ENCODE measurements around the gene MAB21L2. TPM values are rescaled to one million over a fixed set of nuclear protein-coding genes. Genes with fewer than 3 reads are reported as not detected.
A peak's percentile ranks its signal among the peaks of the same experiment; 100 is the strongest.
"Not testable (repeated sequence)": the region's sequence is repeated elsewhere in the genome, so short reads cannot be mapped to it uniquely, and the experiment has no call there.

MAB21L2 gene
- total RNA-seq, 1 donor from 2014 or later: 38.3 TPM

DNA sequence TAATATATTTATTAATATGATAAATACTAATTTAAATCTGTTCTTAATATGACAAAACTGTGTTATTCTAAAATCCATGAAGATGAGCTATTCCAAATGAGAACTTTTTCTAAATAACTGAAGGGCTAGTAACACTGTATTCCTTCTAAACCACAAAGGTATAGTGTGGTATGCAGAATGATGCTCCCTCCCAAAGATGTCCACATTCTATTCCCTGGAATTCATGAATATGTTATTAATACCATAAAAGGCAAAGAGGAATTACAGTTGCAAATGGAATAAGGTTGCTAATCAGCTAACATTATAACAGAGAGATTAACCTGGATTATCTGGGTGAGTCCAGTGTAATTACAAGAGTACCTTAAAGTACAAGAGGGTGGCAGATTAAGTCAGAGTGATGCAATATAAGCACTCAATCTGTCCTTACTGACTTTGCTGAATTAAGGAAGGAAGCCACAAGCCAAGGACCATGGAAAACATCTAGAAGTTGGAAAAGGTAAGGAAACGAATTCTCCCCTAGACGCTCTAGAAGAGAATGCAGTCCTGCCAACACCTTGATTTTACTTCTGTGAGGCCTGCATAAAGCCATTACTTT lies 20.7 kb upstream of the MAB21L2 start:
- Histone ChIP-seq H4K20me1 (ENCODE audit: low read depth) (no peaks in the 10 kb centered on the region), H3K9me3 (ENCODE audit: low read depth) (peaks cover 5% of the 10 kb centered on the region), H3K4me2 (no peak overlapping the region), H3K9ac (no peak overlapping the region), H3K4me3 (no peak overlapping the region), H3K4me1 (peaks cover 9% of the 10 kb centered on the region), H2AFZ (replicated peaks) (no peak overlapping the region), H3F3A (ENCODE audit: low read depth) (peaks cover 12% of the 10 kb centered on the region), H3K27ac (peak overlapping the region; percentile 29), H3K36me3 (peaks cover 4% of the 10 kb centered on the region), H3K79me2 (ENCODE audit: low read depth) (no peaks in the 10 kb centered on the region), H3K27me3 (no peaks in the 10 kb centered on the region)
- Mint-ChIP-seq H3K36me3 (peaks cover 6% of the 10 kb centered on the region), H3K4me1 (no peaks in the 10 kb centered on the region), H3K9me3 (peaks cover 18% of the 10 kb centered on the region), H3K27ac (no peak overlapping the region), H3K27me3 (ENCODE audit: insufficient read depth, low read depth) (no peaks in the 10 kb centered on the region), H3K4me3 (no peak overlapping the region)
- TF ChIP-seq, protein P1, sequence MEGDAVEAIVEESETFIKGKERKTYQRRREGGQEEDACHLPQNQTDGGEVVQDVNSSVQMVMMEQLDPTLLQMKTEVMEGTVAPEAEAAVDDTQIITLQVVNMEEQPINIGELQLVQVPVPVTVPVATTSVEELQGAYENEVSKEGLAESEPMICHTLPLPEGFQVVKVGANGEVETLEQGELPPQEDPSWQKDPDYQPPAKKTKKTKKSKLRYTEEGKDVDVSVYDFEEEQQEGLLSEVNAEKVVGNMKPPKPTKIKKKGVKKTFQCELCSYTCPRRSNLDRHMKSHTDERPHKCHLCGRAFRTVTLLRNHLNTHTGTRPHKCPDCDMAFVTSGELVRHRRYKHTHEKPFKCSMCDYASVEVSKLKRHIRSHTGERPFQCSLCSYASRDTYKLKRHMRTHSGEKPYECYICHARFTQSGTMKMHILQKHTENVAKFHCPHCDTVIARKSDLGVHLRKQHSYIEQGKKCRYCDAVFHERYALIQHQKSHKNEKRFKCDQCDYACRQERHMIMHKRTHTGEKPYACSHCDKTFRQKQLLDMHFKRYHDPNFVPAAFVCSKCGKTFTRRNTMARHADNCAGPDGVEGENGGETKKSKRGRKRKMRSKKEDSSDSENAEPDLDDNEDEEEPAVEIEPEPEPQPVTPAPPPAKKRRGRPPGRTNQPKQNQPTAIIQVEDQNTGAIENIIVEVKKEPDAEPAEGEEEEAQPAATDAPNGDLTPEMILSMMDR (IDR thresholded peaks at IDR 0.05): no peak
- TF ChIP-seq EZH2phosphoT487 (IDR thresholded peaks at IDR 0.05): no peak
- no peak for TF ChIP-seq EZH2 (IDR thresholded peaks at IDR 0.05)
- DNase-seq (ENCODE audit: low spot score): no peak

DNA sequence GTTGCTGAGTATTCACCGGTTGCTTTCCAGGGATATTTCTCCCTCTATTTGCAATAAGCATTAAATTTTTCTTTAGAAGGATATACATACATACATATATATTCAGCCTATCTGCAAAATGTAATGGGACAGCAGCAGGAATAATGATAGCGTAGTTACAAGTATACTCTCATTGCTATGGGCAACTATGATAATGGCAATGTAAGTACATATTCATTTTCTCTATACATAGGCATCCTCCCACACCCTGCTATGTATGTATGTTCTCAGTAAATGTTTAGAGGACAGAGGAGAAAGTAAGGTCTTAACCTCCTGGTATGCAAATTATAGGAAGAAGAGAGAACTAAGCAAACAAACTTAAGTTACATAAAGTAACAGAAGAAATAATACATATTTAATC lies 19.7 kb upstream of the MAB21L2 start:
- Histone ChIP-seq H3K4me3 (no peak overlapping the region), H3K27ac (no peak overlapping the region), H3F3A (ENCODE audit: low read depth) (peaks cover 12% of the 10 kb centered on the region), H3K79me2 (ENCODE audit: low read depth) (no peaks in the 10 kb centered on the region), H2AFZ (replicated peaks) (no peak overlapping the region), H3K27me3 (no peaks in the 10 kb centered on the region), H4K20me1 (ENCODE audit: low read depth) (no peaks in the 10 kb centered on the region), H3K36me3 (peaks cover 7% of the 10 kb centered on the region), H3K4me2 (no peak overlapping the region), H3K9me3 (ENCODE audit: low read depth) (peaks cover 5% of the 10 kb centered on the region), H3K4me1 (peaks cover 2% of the 10 kb centered on the region), H3K9ac (no peak overlapping the region)
- DNase-seq (ENCODE audit: low spot score): no peak
- Mint-ChIP-seq H3K9me3 (peaks cover 18% of the 10 kb centered on the region), H3K4me3 (no peak overlapping the region), H3K27me3 (ENCODE audit: insufficient read depth, low read depth) (no peaks in the 10 kb centered on the region), H3K27ac (no peak overlapping the region), H3K4me1 (no peaks in the 10 kb centered on the region), H3K36me3 (peaks cover 6% of the 10 kb centered on the region)
- TF ChIP-seq EZH2phosphoT487 (IDR thresholded peaks at IDR 0.05) (no peak), EZH2 (IDR thresholded peaks at IDR 0.05) (no peak)
- TF ChIP-seq, protein P1 (IDR thresholded peaks at IDR 0.05): no peak

- peaks cover 5% of the 10 kb centered on the region for H3K9me3 ChIP-seq (ENCODE audit: low read depth)
- H3K9ac ChIP-seq: no peak overlapping the region
- H3K4me1 ChIP-seq: no peaks in the 10 kb centered on the region
- no peak overlapping the region for H3K4me3 ChIP-seq
- TF ChIP-seq EZH2 (IDR thresholded peaks at IDR 0.05): no peak
- TF ChIP-seq, protein P1 (IDR thresholded peaks at IDR 0.05): no peak
- H4K20me1 ChIP-seq (ENCODE audit: low read depth): no peaks in the 10 kb centered on the region
- H3K36me3 ChIP-seq: peaks cover 8% of the 10 kb centered on the region
- Mint-ChIP-seq H3K27ac (no peak overlapping the region), H3K4me3 (no peak overlapping the region), H3K4me1 (no peaks in the 10 kb centered on the region), H3K36me3 (peaks cover 6% of the 10 kb centered on the region), H3K9me3 (peaks cover 18% of the 10 kb centered on the region), H3K27me3 (ENCODE audit: insufficient read depth, low read depth) (no peaks in the 10 kb centered on the region)
- no peak overlapping the region for H3K4me2 ChIP-seq
- H2AFZ ChIP-seq (replicated peaks): no peak overlapping the region
- peaks cover 12% of the 10 kb centered on the region for H3F3A ChIP-seq (ENCODE audit: low read depth)
- H3K27ac ChIP-seq: no peak overlapping the region
- no peak for DNase-seq (ENCODE audit: low spot score)
- no peaks in the 10 kb centered on the region for H3K27me3 ChIP-seq
- no peaks in the 10 kb centered on the region for H3K79me2 ChIP-seq (ENCODE audit: low read depth)
These were observed 19.2 kb upstream of the MAB21L2 start for GRCh38 chr4:150562751-150563150.

DNA sequence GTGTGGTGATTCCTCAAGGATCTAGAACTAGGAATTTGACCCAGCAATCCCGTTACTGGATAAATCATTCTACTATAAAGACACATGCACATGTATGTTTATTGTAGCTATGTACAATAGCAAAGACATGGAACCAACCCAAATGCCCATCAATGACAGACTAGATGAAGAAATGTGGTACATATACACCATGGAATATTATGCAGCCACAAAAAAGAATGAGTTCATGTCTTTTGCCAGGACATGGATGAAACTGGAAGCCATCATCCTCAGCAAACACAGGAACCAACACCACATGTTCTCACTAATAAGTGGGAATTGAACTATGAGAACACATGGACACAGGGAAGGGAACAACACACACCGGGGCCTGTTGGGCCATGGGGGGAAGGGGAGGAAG lies 17.0 kb upstream of the MAB21L2 start:
- not testable (repeated sequence) for DNase-seq (ENCODE audit: low spot score); H3K4me2 ChIP-seq

More for the DNA sequence above, 17.0 kb upstream of the MAB21L2 start:
- not testable (repeated sequence) for H3K27ac ChIP-seq; H3K27me3 Mint-ChIP-seq (ENCODE audit: insufficient read depth, low read depth); H2AFZ ChIP-seq (replicated peaks); H3K36me3 ChIP-seq; H3K9me3 ChIP-seq (ENCODE audit: low read depth); H3K27ac Mint-ChIP-seq; H4K20me1 ChIP-seq (ENCODE audit: low read depth); H3K36me3 Mint-ChIP-seq; H3K4me3 ChIP-seq; H3K9ac ChIP-seq; H3K4me1 ChIP-seq; H3K79me2 ChIP-seq (ENCODE audit: low read depth); H3K27me3 ChIP-seq; H3K4me1 Mint-ChIP-seq; H3K4me3 Mint-ChIP-seq
- peaks cover 18% of the 10 kb centered on the region for H3K9me3 Mint-ChIP-seq
- H3F3A ChIP-seq (ENCODE audit: low read depth): peaks cover 12% of the 10 kb centered on the region
